ENCODE results near the gene CACNB4. TPM values are rescaled to one million over a fixed set of nuclear protein-coding genes. Genes with fewer than 3 reads are reported as not detected.

The CACNB4 gene
- total and polyA plus RNA-seq, 7 donors: 0.23 to 4.4 (median 1.1) TPM

DNA sequence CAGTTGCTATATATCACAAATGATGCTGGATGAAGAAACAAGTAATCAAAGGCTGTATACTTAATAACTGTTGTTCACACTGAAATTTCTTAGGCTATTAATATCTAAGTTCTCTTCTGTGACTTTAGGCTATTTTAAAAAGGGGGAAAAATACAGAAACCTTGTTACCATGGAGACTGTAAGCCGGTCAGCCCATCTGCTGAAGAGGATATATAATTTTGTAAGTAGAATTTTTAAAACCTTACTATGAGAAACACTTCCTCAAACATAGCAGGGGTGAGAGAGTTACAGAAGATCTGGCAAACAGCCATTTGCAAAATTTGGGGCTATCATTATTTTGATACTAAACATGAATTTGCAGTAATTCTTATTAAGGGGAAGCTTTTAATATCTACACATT lies 27.8 kb downstream of the CACNB4 start:
- DNase-seq: no peak
- TF ChIP-seq, protein P1, sequence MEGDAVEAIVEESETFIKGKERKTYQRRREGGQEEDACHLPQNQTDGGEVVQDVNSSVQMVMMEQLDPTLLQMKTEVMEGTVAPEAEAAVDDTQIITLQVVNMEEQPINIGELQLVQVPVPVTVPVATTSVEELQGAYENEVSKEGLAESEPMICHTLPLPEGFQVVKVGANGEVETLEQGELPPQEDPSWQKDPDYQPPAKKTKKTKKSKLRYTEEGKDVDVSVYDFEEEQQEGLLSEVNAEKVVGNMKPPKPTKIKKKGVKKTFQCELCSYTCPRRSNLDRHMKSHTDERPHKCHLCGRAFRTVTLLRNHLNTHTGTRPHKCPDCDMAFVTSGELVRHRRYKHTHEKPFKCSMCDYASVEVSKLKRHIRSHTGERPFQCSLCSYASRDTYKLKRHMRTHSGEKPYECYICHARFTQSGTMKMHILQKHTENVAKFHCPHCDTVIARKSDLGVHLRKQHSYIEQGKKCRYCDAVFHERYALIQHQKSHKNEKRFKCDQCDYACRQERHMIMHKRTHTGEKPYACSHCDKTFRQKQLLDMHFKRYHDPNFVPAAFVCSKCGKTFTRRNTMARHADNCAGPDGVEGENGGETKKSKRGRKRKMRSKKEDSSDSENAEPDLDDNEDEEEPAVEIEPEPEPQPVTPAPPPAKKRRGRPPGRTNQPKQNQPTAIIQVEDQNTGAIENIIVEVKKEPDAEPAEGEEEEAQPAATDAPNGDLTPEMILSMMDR (IDR thresholded peaks at IDR 0.05): no peak
- TF ChIP-seq EP300 (IDR thresholded peaks at IDR 0.05) (no peak), POLR2A (IDR thresholded peaks at IDR 0.05) (no peak), POLR2AphosphoS5 (IDR thresholded peaks at IDR 0.05) (no peak)
- 51 to 89% methylated on average over 1 of the region's 1 CpG for whole genome bisulfite sequencing, 2 donors

DNA sequence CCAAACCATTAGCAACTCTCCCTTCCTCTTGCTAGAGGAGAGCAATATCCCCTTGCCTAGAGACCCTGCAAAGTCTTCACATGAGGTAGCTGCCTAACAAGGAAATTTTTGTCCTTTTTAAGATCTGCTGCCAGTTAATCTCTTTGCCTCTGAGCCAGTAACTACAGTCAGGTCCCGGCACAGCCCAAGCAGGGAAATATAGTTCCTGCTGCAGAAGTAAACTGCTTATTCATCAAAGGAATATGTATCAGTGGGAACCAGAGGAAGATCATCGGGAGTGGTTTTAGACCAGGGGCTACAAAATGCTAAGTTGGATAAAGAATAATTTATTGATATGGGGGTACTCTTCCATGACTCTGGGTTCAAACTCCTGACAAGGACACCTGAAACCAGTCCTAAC lies 30.6 kb downstream of the CACNB4 start:
- intact Hi-C loops (cut with DNase I): no loop called here
- Histone ChIP-seq H3K9me3 (no peaks in the 10 kb centered on the region), H3K27ac (no peak overlapping the region), H3K27me3 (no peaks in the 10 kb centered on the region), H3K4me3 (no peak overlapping the region), H3K4me1 (no peaks in the 10 kb centered on the region), H3K36me3 (no peaks in the 10 kb centered on the region)
- 87 to 91% methylated on average over 2 of the region's 2 CpGs for WGBS, 2 donors
- DNase-seq: no peak
- TF ChIP-seq EP300 (IDR thresholded peaks at IDR 0.05) (no peak), POLR2AphosphoS5 (IDR thresholded peaks at IDR 0.05) (no peak), POLR2A (IDR thresholded peaks at IDR 0.05) (no peak)
- TF ChIP-seq, protein P1 (IDR thresholded peaks at IDR 0.05): no peak

More for the DNA sequence above, 27.8 kb downstream of the CACNB4 start:
- Histone ChIP-seq H3K36me3 (no peaks in the 10 kb centered on the region), H3K27ac (no peak overlapping the region), H3K9me3 (no peaks in the 10 kb centered on the region), H3K4me3 (no peak overlapping the region), H3K27me3 (no peaks in the 10 kb centered on the region), H3K4me1 (no peaks in the 10 kb centered on the region)
- intact Hi-C loops (cut with DNase I): no loop called here

DNA sequence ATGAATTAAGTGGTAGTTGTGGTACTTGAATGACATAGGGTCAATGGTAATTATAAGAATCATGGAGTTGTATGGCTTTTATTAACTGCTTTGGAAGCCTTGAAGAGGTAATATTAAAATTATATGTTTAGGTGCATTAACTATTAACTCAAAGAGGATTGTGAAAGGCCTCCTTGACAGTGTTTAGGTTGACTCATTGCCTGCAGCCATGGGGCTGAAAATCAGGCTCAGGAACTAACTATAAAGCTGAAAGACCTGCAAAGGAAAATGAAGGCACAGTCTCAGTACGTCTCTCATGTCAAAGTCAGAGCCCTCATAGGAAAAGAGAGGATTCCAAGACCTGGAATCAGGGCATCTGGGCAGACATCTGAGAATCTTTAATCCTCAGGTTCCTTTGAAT lies 31.0 kb downstream of the CACNB4 start:
- DNase-seq: no peak

DNA sequence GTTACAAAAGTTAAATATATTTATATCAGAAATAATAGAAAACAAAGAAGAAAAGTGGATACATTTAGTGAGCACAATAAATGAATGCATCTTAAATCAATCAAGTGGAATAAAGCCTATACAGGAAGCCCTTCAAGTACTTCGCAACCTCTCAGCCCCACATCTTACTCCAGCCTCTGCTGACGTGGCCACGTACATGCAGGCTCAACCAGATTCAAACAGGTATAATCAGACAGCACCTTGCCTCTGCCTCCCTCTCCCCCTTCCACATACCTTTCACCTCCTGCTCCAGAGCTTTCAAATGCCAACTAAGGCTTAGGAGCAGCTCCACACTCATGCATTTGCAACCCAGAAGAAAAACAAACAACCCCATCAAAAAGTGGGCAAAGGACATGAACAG lies 32.9 kb downstream of the CACNB4 start:
- no peak for DNase-seq
- Histone ChIP-seq H3K36me3 (no peaks in the 10 kb centered on the region), H3K9me3 (no peaks in the 10 kb centered on the region), H3K27me3 (no peaks in the 10 kb centered on the region), H3K27ac (no peak overlapping the region), H3K4me3 (no peak overlapping the region), H3K4me1 (peaks cover 0 to 11% (median 0%) of the 10 kb centered on the region in 4 donors)
- no peak for TF ChIP-seq POLR2A (IDR thresholded peaks at IDR 0.05)
- TF ChIP-seq, protein P1 (IDR thresholded peaks at IDR 0.05): no peak
- no peak for TF ChIP-seq EP300 (IDR thresholded peaks at IDR 0.05)
- no peak for TF ChIP-seq POLR2AphosphoS5 (IDR thresholded peaks at IDR 0.05)
- WGBS, 2 donors: 88 to 91% methylated on average over 3 of the region's 3 CpGs
- intact Hi-C loops (cut with DNase I): no loop called here

More for the DNA sequence above, 31.0 kb downstream of the CACNB4 start:
- Histone ChIP-seq H3K36me3 (no peaks in the 10 kb centered on the region), H3K4me3 (no peak overlapping the region), H3K9me3 (no peaks in the 10 kb centered on the region), H3K27me3 (no peaks in the 10 kb centered on the region), H3K27ac (no peak overlapping the region), H3K4me1 (peaks cover 0 to 3% (median 0%) of the 10 kb centered on the region in 4 donors)
- intact Hi-C loops (cut with DNase I): no loop called here
- TF ChIP-seq, protein P1 (IDR thresholded peaks at IDR 0.05): no peak
- TF ChIP-seq EP300 (IDR thresholded peaks at IDR 0.05) (no peak), POLR2A (IDR thresholded peaks at IDR 0.05) (no peak)
- WGBS, 2 donors: 94 to 96% methylated on average over 1 of the region's 1 CpG

DNA sequence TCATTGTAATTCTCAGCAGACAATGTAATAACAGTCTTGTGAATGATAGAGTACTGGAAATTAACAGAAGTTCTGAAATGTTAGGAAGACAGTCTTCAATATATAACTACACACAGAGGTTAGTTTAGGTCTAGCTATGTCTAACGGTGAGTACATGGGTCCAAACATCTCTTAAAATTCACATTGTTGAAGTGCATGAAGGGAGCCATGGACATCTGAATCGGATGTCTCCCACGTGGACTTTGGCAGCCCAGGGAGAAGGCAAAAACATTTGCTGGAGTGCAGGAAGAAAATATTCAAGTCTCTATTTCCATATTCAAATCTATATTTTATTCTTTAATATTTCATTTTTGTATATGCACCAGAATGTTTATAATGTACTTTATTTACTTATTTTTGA lies 34.8 kb downstream of the CACNB4 start:
- DNase-seq: no peak
- Histone ChIP-seq H3K4me1 (peaks cover 0 to 11% (median 0%) of the 10 kb centered on the region in 4 donors), H3K27ac (no peak overlapping the region), H3K36me3 (no peaks in the 10 kb centered on the region), H3K27me3 (no peaks in the 10 kb centered on the region), H3K9me3 (peaks cover 0 to under 1% (median 0%) of the 10 kb centered on the region in 4 donors), H3K4me3 (no peak overlapping the region)
- 61 to 77% methylated on average over 3 of the region's 3 CpGs for WGBS, 2 donors
- intact Hi-C loops (cut with DNase I): no loop called here
- TF ChIP-seq POLR2A (IDR thresholded peaks at IDR 0.05): no peak
- no peak for TF ChIP-seq EP300 (IDR thresholded peaks at IDR 0.05)
- TF ChIP-seq POLR2AphosphoS5 (IDR thresholded peaks at IDR 0.05): no peak
- TF ChIP-seq, protein P1 (IDR thresholded peaks at IDR 0.05): no peak

Data from sigmoid colon (tissue), 7 donors.